Breast epithelium (tissue), 3 donors: ENCODE measurements around the gene CTNS.

Experiments used
- CTCF ChIP-seq, 3 donors: fragments of 450-650 bp; IDR thresholded peaks; one replicate each; pipeline ENCODE4 v1.5.1; 2016 to 2017; ENCODE audit warnings: antibody characterized with exemption in 3 of 3, mild to moderate bottlenecking in 3 of 3, moderate library complexity in 3 of 3
- POLR2A ChIP-seq: fragments of 450-650 bp; IDR thresholded peaks from one replicate; pipeline ENCODE4 v1.6.1; 2016; ENCODE audit warnings: antibody characterized with exemption, mild to moderate bottlenecking, moderate library complexity

GRCh38 chr17:3594976-3595375, 41.6 kb upstream of the CTNS start:
- no peak for TF ChIP-seq CTCF (IDR thresholded peaks at IDR 0.05)
- no peak for TF ChIP-seq POLR2A
